A549 (cell line): ENCODE measurements around the gene DENND4B. TPM values are rescaled to one million over a fixed set of nuclear protein-coding genes. Genes with fewer than 3 reads are reported as not detected.
A peak's percentile ranks its signal among the peaks of the same experiment; 100 is the strongest.

Source experiments
- ATAC-seq, 2 experiments: fragments of 200-7000 bp in 1 of 2; fragments of >200 bp in 1 of 2; cut with Nextera tagmentation in 1 of 2; cut with Tn5 transposase in 1 of 2; 3 replicates each; pipeline versions ENCODE4 v1.8.0 to v1.9.1; 2018 to 2020; ENCODE audit warnings: mild to moderate bottlenecking in 1 of 2, moderate library complexity in 1 of 2
- CTCF ChIA-PET: fragments of 300-600 bp; sonication (Branson Sonifier 250); formaldehyde crosslinking; extraction: SDS; loops from one replicate; lab custom pipeline; 2021; ENCODE audit warnings: antibody characterized with exemption, inconsistent platforms; lab: Yijun Ruan, JAX
- POLR2A ChIA-PET: fragments of 350-600 bp; formaldehyde crosslinking; extraction: SDS; loops from one replicate; lab custom pipeline; 2021; ENCODE audit warnings: antibody characterized with exemption, inconsistent platforms; lab: Yijun Ruan, JAX
- DNase-seq, 2 experiments: peaks; one replicate each; pipeline versions ENCODE4 v3.0.0 to v3.0.0-alpha.2; 2011 to 2016; ENCODE audit warnings: low read depth in 1 of 2, low spot score in 1 of 2
- FAIRE-seq: peaks from 2 replicates; lab custom pipeline; 2011; peaks lifted over from hg19 to GRCh38; lab: Jason Lieb, UNC
- H3K27ac ChIP-seq, 2 experiments: fragments of >200 bp; sonication (Bioruptor Twin); formaldehyde crosslinking; 3 replicates each; pipeline ENCODE4 v1.5.1; 2016 to 2017
- H3K4me1 ChIP-seq: fragments of >200 bp; sonication (Bioruptor Twin); formaldehyde crosslinking; 3 replicates; pipeline ENCODE4 v1.6.1; 2016
- H3K4me2 ChIP-seq: fragments of >200 bp; sonication (Bioruptor Twin); formaldehyde crosslinking; 3 replicates; pipeline ENCODE4 v1.6.1; 2016
- H3K4me3 ChIP-seq: fragments of >200 bp; sonication (Bioruptor Twin); formaldehyde crosslinking; 3 replicates; pipeline ENCODE4 v1.5.1; 2016
- H3K9me3 ChIP-seq: fragments of >200 bp; sonication (Bioruptor Twin); formaldehyde crosslinking; 3 replicates; pipeline ENCODE4 v1.6.1; 2016
- ATOH8 ChIP-seq: fragments of 250-450 bp; sonication (Bioruptor Pico); IDR thresholded peaks from 2 replicates; pipeline ENCODE4 v1.5.0; 2020; ENCODE audit warnings: low read depth, mild to moderate bottlenecking, moderate library complexity
- BHLHE40 ChIP-seq: IDR thresholded peaks from 2 replicates; pipeline ENCODE4 v1.6.1; 2012; ENCODE audit warnings: low read depth, low read length, inconsistent platforms
- CBX8 ChIP-seq: fragments of 200-600 bp; sonication (generic); IDR thresholded peaks from 2 replicates; pipeline ENCODE4 v1.6.1; 2016
- CHD2 ChIP-seq: fragments of 150-350 bp; IDR thresholded peaks from 2 replicates; pipeline ENCODE4 v1.6.1; 2014; ENCODE audit warnings: low read length; ENCODE audit not compliant: partially characterized antibody
- E2F6 ChIP-seq: IDR thresholded peaks from 2 replicates; pipeline ENCODE4 v1.6.1; 2012; ENCODE audit warnings: low read depth, borderline replicate concordance
- EHMT2 ChIP-seq: fragments of 200-600 bp; sonication (generic); IDR thresholded peaks from 2 replicates; pipeline ENCODE4 v1.6.1; 2016; ENCODE audit warnings: antibody characterized with exemption, low read depth, mild to moderate bottlenecking, moderate library complexity
- ESRRA ChIP-seq: fragments of 150-350 bp; IDR thresholded peaks from 2 replicates; pipeline ENCODE4 v1.6.1; 2014; ENCODE audit warnings: mild to moderate bottlenecking, low read length, borderline replicate concordance
- FOSB ChIP-seq: fragments of 250-450 bp; sonication (Bioruptor Pico); IDR thresholded peaks from 2 replicates; pipeline ENCODE4 v1.5.0; 2020; ENCODE audit warnings: mild to moderate bottlenecking, moderate library complexity
- FOSL2 ChIP-seq, 2 experiments: fragments of 450-650 bp in 1 of 2; fragments of >200 bp in 1 of 2; sonication (Bioruptor Twin) in 1 of 2; formaldehyde crosslinking; IDR thresholded peaks; 2 replicates each; pipeline versions ENCODE4 v1.5.0 to v1.6.1; 2016 to 2020; ENCODE audit warnings: mild to moderate bottlenecking in 1 of 2, moderate library complexity in 1 of 2
- HEYL ChIP-seq: fragments of 250-450 bp; sonication (Bioruptor Pico); IDR thresholded peaks from 2 replicates; pipeline ENCODE4 v1.8.0; 2021; ENCODE audit warnings: mild to moderate bottlenecking, moderate library complexity
- HMGXB4 ChIP-seq: fragments of 250-450 bp; sonication (Bioruptor Pico); IDR thresholded peaks from 2 replicates; pipeline ENCODE4 v1.5.0; 2021; ENCODE audit warnings: mild to moderate bottlenecking, moderate library complexity, borderline replicate concordance
- HOXA7 ChIP-seq: fragments of 250-450 bp; sonication (Bioruptor Pico); IDR thresholded peaks from 2 replicates; pipeline ENCODE4 v1.5.0; 2020; ENCODE audit warnings: mild to moderate bottlenecking, moderate library complexity
- MAZ ChIP-seq: fragments of 150-350 bp; IDR thresholded peaks from 2 replicates; pipeline ENCODE4 v1.6.1; 2014; ENCODE audit warnings: antibody characterized with exemption, low read depth, low read length, borderline replicate concordance
- RAD21 ChIP-seq, 2 experiments: fragments of >200 bp in 1 of 2; sonication (Bioruptor Twin) in 1 of 2; formaldehyde crosslinking in 1 of 2; IDR thresholded peaks in 1 of 2; conservative IDR thresholded peaks in 1 of 2; 2 replicates in 1 of 2; 3 replicates in 1 of 2; pipeline ENCODE4 v1.6.1; 2012 to 2018; ENCODE audit warnings: inconsistent platforms in 1 of 2
- RARB ChIP-seq: fragments of 250-450 bp; sonication (Bioruptor Pico); IDR thresholded peaks from 2 replicates; pipeline ENCODE4 v1.8.0; 2021; ENCODE audit warnings: mild to moderate bottlenecking, moderate library complexity
- REST ChIP-seq: fragments of 200-600 bp; sonication (generic); IDR thresholded peaks from 2 replicates; pipeline ENCODE4 v1.6.1; 2016; ENCODE audit warnings: antibody characterized with exemption, mild to moderate bottlenecking, moderate library complexity
- SREBF2 ChIP-seq: fragments of 450-650 bp; IDR thresholded peaks from 2 replicates; pipeline ENCODE4 v1.6.1; 2014; ENCODE audit warnings: mild to moderate bottlenecking, moderate library complexity
- TP53 ChIP-seq: fragments of 250-450 bp; sonication (Bioruptor Pico); IDR thresholded peaks from 2 replicates; pipeline ENCODE4 v1.5.0; 2021; ENCODE audit warnings: mild to moderate bottlenecking, moderate library complexity
- ZNF302 ChIP-seq: fragments of 250-450 bp; sonication (Bioruptor Pico); IDR thresholded peaks from 2 replicates; pipeline ENCODE4 v1.9.0; 2021; ENCODE audit warnings: inconsistent platforms, mild to moderate bottlenecking, moderate library complexity
- ZSCAN20 ChIP-seq: fragments of 250-450 bp; sonication (Bioruptor Pico); IDR thresholded peaks from 2 replicates; pipeline ENCODE4 v1.8.0; 2022; ENCODE audit warnings: mild to moderate bottlenecking, moderate library complexity
- WGBS: methylation state at CpG from one replicate; pipeline ENCODE4 v1.1.6; 2017; ENCODE audit errors: missing lambda C conversion rate; 5-methylcytosine and 5-hydroxymethylcytosine counted together
- polyA plus RNA-seq, 4 experiments: library from polyadenylated mRNA; depleted of rRNA in 3 of 4; stranded (reverse); fragments of >200 nt; fragmentation: RNase III in 1 of 4; extraction: RNeasy Plus Mini Kit Qiagen cat#74134 plus additional on column Dnase treatment in 1 of 4; gene quantifications; 2 replicates in 3 of 4; 3 replicates in 1 of 4; pipeline ENCODE4 v1.2.3, GENCODE V29; 2011 to 2017

Gene DENND4B
- polyA plus RNA-seq, 2 of the 4 experiments (the other 2 are of a cell fraction) = 18.7 to 43.3 TPM

GRCh38 chr1:153995202-153995601 lies 48.7 kb upstream of the DENND4B start:
- ATAC-seq = no peak
- H3K4me2 ChIP-seq = no peak overlapping the region
- CTCF ChIA-PET = interaction anchor here (1.3 kb wide), 1 partner anchor 362 kb away, joined by 3 read pairs; no protein-coding TSS in a partner anchor
- no peaks in the 10 kb centered on the region for H3K9me3 ChIP-seq
- H3K4me1 ChIP-seq = peaks cover 14% of the 10 kb centered on the region; the same call in 2 of the 3 replicates
- no peak for TF ChIP-seq HOXA7 (CRISPR knock-in tag)
- no peak for TF ChIP-seq CBX8
- no peak for TF ChIP-seq RARB (CRISPR knock-in tag)
- TF ChIP-seq EHMT2 = no peak
- no peak for TF ChIP-seq HMGXB4
- no peak for TF ChIP-seq E2F6
- no peak for TF ChIP-seq FOSL2 (IDR thresholded peaks at IDR 0.05)
- TF ChIP-seq FOSL2 (CRISPR knock-in tag; IDR thresholded peaks at IDR 0.05) = no peak
- no peak for TF ChIP-seq ESRRA
- no peak for TF ChIP-seq BHLHE40
- no peak for TF ChIP-seq MAZ
- no peak for TF ChIP-seq REST
- no peak for TF ChIP-seq ZSCAN20 (CRISPR knock-in tag)
- TF ChIP-seq HEYL (CRISPR knock-in tag) = no peak
- no peak for TF ChIP-seq ATOH8
- no peak for TF ChIP-seq TP53
- no peak for TF ChIP-seq CHD2
- no peak for TF ChIP-seq ZNF302 (CRISPR knock-in tag)
- TF ChIP-seq, all 56 proteins: peak for 0
- POLR2A ChIA-PET = no interaction called here
- Histone ChIP-seq H3K27ac (no peak overlapping the region), H3K4me3 (no peak overlapping the region)
- no peak for DNase-seq
- no peak for FAIRE-seq
- WGBS = 91% methylated on average over 3 of the region's 3 CpGs

GRCh38 chr1:153991806-153992205 lies 45.3 kb upstream of the DENND4B start:
- no peak for FAIRE-seq
- ChIA-PET CTCF (interaction anchor here (0.6 to 1.0 kb wide), 4 partner anchors 15 to 420 kb away, joined by 3 to 4 read pairs (median 3); partner anchors contain the start of gene JTB), POLR2A (interaction anchor here (1.1 to 2.0 kb wide), 4 partner anchors 14 to 358 kb away, joined by 4 to 52 read pairs (median 22); partner anchors contain the start of genes CHTOP, CREB3L4, DENND4B and JTB)
- no peaks in the 10 kb centered on the region for H3K9me3 ChIP-seq
- 70% methylated on average over 2 of the region's 2 CpGs for WGBS
- peaks cover 14% of the 10 kb centered on the region; the same call in 2 of the 3 replicates for H3K4me1 ChIP-seq
- H3K4me3 ChIP-seq = peak overlapping the region; percentile 73
- peak overlapping the region; percentile 84 for H3K4me2 ChIP-seq
- ATAC-seq = no peak
- peak overlapping the region; percentile 93 to 94; a peak in 5 of 6 replicates for H3K27ac ChIP-seq
- no peak for DNase-seq
- no peak for TF ChIP-seq RAD21 (conservative IDR thresholded peaks at IDR 0.05 in 1 of 2, IDR thresholded peaks at IDR 0.05 in 1 of 2)
- TF ChIP-seq SREBF2 = no peak
- no peak for TF ChIP-seq BHLHE40
- peak; percentile 77 for TF ChIP-seq HOXA7 (CRISPR knock-in tag)
- TF ChIP-seq FOSB = no peak
- TF ChIP-seq, all 56 proteins: peak for 1
